ENCODE results near the gene LRRC56.

LRRC56 gene

GRCh38 chr11:531919-532526, 5.3 kb upstream of the LRRC56 start:
- DNase-seq (ENCODE audit: low read depth), result no peak
- no peak overlapping the region for H3K4me3 ChIP-seq (ENCODE audit: control insufficient read depth, low read depth, low read length)
- TF ChIP-seq, protein P1, sequence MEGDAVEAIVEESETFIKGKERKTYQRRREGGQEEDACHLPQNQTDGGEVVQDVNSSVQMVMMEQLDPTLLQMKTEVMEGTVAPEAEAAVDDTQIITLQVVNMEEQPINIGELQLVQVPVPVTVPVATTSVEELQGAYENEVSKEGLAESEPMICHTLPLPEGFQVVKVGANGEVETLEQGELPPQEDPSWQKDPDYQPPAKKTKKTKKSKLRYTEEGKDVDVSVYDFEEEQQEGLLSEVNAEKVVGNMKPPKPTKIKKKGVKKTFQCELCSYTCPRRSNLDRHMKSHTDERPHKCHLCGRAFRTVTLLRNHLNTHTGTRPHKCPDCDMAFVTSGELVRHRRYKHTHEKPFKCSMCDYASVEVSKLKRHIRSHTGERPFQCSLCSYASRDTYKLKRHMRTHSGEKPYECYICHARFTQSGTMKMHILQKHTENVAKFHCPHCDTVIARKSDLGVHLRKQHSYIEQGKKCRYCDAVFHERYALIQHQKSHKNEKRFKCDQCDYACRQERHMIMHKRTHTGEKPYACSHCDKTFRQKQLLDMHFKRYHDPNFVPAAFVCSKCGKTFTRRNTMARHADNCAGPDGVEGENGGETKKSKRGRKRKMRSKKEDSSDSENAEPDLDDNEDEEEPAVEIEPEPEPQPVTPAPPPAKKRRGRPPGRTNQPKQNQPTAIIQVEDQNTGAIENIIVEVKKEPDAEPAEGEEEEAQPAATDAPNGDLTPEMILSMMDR (IDR thresholded peaks at IDR 0.05; ENCODE audit: control insufficient read depth, insufficient read depth, low read depth, low read length, missing control alignments), result no peak

- no peak overlapping the region for H3K4me3 ChIP-seq (ENCODE audit: control insufficient read depth, low read depth, low read length)
- TF ChIP-seq, protein P1 (IDR thresholded peaks at IDR 0.05; ENCODE audit: control insufficient read depth, insufficient read depth, low read depth, low read length, missing control alignments), result no peak
- no peak for DNase-seq (ENCODE audit: low read depth)
Observed at GRCh38 chr11:532527-532985, 4.8 kb upstream of the LRRC56 start.

DNA sequence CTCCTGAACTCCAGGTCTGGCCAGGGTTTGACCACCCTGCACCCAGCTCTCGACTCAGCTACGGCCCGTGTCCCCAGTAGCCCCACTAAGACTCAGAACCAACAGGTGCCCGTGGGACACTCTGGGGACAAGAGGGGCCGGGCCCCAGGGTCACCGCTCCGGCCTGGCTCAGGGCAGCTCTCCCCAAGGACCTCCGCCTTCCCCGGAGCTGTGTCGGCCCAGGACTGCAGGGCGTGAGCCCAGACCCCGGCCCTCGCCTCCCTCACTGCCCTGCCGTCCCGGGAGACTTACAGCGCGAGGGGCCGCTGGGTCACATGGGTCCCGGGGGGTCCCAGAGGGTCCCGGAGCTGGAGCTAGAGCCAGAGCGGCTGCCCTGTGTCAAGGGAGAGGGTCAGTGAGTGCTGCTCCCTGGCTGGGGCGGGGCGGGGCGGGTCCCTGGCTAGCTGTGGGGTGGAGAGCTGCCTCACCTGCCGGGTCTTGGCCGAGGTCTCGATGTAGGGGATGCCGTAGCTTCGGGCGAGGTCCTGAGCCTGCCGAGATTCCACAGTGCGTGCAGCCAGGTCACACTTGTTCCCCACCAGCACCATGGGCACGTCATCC, 4.2 kb upstream of the LRRC56 start:
- TF ChIP-seq, protein P1 (IDR thresholded peaks at IDR 0.05; ENCODE audit: control insufficient read depth, insufficient read depth, low read depth, low read length, missing control alignments), result no peak
- DNase-seq (ENCODE audit: low read depth), result no peak
- H3K4me3 ChIP-seq (ENCODE audit: control insufficient read depth, low read depth, low read length), result no peak overlapping the region

DNA sequence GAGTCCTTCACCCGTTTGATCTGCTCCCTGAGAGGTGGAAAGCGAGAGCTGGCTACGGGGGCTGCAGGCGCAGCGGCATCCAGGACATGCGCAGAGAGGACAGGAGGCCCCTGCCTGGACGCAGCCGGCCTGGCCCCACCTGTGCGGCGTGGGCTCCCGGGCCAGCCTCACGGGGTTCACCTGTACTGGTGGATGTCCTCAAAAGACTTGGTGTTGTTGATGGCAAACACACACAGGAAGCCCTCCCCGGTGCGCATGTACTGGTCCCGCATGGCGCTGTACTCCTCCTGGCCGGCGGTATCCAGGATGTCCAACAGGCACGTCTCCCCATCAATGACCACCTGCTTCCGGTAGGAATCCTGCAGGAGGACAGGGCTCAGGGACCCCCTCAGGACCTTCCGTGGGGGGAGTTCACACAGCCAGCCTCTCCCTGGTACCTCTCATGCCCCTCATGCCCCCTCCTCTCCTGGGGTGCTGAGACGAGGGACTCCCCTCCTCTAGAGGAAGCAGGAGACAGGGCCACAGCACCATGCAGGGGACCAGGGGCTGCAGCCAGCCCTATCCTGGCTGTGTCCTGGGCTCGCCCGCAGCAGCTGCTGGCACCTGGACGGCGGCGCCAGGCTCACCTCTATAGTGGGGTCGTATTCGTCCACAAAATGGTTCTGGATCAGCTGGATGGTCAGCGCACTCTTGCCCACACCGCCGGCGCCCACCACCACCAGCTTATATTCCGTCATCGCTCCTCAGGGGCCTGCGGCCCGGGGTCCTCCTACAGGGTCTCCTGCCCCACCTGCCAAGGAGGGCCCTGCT, 3.5 kb upstream of the LRRC56 start:
- TF ChIP-seq, protein P1 (IDR thresholded peaks at IDR 0.05; ENCODE audit: control insufficient read depth, insufficient read depth, low read depth, low read length, missing control alignments), result no peak
- peak overlapping the region; percentile 87 for H3K4me3 ChIP-seq (ENCODE audit: control insufficient read depth, low read depth, low read length)
- no peak for DNase-seq (ENCODE audit: low read depth)

DNA sequence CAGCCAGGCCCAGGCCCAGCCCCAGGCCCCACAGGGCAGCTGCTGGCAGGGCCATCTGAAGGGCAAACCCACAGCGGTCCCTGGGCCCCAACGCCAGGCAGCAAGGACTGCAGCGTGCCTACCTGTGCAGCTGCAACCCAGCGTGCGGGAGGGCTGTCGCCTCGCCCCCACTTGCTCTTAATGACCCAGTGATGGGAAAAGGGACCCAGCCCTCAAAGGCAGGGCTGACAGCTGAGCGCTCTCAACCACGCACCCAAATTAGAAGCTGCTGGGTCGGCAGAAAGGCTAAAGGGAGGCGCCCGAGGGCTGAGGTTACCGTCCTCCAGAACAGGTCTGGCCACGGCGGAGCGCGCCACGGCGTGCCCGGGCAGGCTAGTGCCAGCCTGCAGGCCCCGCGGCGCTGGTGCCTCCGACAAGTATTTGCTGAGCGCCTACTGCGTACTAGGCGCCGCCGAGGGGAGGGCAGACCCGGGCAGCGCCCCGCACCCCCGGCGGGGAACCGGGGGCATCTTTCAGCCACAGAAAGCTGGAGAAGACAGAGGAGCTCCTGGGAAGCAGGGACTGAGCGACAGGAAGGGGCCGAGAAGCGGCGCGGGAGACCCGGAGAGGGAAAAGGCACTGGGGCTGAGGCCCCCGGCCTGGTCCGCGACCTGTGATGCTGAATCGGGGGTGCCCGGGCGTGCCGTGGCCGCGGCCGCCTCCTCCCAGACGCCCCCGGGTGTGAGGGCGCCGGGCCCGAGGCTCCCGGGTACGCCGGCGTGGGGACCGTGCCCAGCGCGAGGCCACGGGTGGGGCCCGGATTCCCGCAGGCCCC, 2.7 kb upstream of the LRRC56 start:
- TF ChIP-seq, protein P1 (IDR thresholded peaks at IDR 0.05; ENCODE audit: control insufficient read depth, insufficient read depth, low read depth, low read length, missing control alignments), result no peak
- H3K4me3 ChIP-seq (ENCODE audit: control insufficient read depth, low read depth, low read length), result peak overlapping the region; percentile 87
- DNase-seq (ENCODE audit: low read depth), result no peak

GRCh38 chr11:535210-535518, 2.2 kb upstream of the LRRC56 start:
- peak overlapping the region; percentile 87 for H3K4me3 ChIP-seq (ENCODE audit: control insufficient read depth, low read depth, low read length)

More at GRCh38 chr11:535210-535518, 2.2 kb upstream of the LRRC56 start:
- DNase-seq (ENCODE audit: low read depth), result no peak
- TF ChIP-seq, protein P1 (IDR thresholded peaks at IDR 0.05; ENCODE audit: control insufficient read depth, insufficient read depth, low read depth, low read length, missing control alignments), result no peak
